ENCODE data around the gene GLS.

DNA sequence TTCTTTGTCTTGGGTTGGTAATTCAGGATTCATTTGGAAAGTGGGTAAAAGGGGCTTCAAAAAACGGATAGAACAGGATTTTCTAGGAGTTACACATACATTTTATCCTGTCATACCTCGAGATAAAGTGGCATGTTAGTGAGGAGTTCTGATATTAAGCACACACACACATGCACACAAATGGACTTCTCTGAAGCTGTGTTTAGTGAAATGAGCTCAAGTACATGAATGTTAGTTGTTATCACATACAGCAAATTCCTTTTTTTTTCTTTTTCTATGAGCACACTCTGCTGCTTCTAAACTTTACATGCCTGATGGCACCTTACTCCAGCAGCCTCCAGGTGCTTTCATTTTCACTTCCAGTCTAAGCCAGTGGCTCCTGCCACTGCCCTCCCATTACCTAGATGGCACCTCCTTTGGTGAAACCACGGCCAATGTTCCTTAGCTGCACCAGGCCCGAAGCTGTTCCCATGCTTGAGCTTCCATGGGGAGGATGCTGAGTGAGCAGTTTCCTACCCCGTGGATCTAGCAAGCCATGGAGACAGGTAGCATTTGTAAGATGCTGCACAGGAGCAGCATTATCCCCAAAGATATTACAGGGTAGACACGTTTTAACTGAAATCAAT lies 83.7 kb downstream of the GLS start:
- no peak for TF ChIP-seq POLR2A (IDR thresholded peaks at IDR 0.05)
- TF ChIP-seq, protein P1, sequence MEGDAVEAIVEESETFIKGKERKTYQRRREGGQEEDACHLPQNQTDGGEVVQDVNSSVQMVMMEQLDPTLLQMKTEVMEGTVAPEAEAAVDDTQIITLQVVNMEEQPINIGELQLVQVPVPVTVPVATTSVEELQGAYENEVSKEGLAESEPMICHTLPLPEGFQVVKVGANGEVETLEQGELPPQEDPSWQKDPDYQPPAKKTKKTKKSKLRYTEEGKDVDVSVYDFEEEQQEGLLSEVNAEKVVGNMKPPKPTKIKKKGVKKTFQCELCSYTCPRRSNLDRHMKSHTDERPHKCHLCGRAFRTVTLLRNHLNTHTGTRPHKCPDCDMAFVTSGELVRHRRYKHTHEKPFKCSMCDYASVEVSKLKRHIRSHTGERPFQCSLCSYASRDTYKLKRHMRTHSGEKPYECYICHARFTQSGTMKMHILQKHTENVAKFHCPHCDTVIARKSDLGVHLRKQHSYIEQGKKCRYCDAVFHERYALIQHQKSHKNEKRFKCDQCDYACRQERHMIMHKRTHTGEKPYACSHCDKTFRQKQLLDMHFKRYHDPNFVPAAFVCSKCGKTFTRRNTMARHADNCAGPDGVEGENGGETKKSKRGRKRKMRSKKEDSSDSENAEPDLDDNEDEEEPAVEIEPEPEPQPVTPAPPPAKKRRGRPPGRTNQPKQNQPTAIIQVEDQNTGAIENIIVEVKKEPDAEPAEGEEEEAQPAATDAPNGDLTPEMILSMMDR (IDR thresholded peaks at IDR 0.05), result no peak

All from thyroid gland (tissue), 4 donors.